GM21381 (cell line): ENCODE data around the gene PEAR1.

ENCODE experiments used
- ATAC-seq: cut with Tn5 transposase; IDR thresholded peaks from one replicate; pipeline ENCODE4 v1.9.1; 2021; ENCODE audit warnings: mild to moderate bottlenecking, moderate library complexity; ENCODE audit not compliant: unreplicated experiment

PEAR1 gene

GRCh38 chr1:156935505-156936128 is 42.1 kb downstream of the PEAR1 start:
- ATAC-seq, result no peak

- no peak for ATAC-seq
Measured at GRCh38 chr1:156936191-156936590, 42.7 kb downstream of the PEAR1 start.

GRCh38 chr1:156936721-156937220 is 43.3 kb downstream of the PEAR1 start:
- no peak for ATAC-seq

- no peak for ATAC-seq
Measured at GRCh38 chr1:156937883-156938282, 44.4 kb downstream of the PEAR1 start.

GRCh38 chr1:156938813-156939212 is 45.3 kb downstream of the PEAR1 start:
- ATAC-seq, result no peak

GRCh38 chr1:156939786-156940334 is 46.3 kb downstream of the PEAR1 start:
- no peak for ATAC-seq

GRCh38 chr1:156941675-156942074 is 48.2 kb downstream of the PEAR1 start:
- no peak for ATAC-seq

- ATAC-seq, result no peak
Measured at GRCh38 chr1:156942176-156942575, 48.7 kb downstream of the PEAR1 start.

- ATAC-seq, result no peak
Measured at GRCh38 chr1:156942576-156942975, 49.1 kb downstream of the PEAR1 start.

- no peak for ATAC-seq
Measured at GRCh38 chr1:156943756-156944155, 50.2 kb downstream of the PEAR1 start.

- ATAC-seq, result no peak
Measured at GRCh38 chr1:156944268-156944667, 50.8 kb downstream of the PEAR1 start.

GRCh38 chr1:156944848-156945247 is 51.3 kb downstream of the PEAR1 start:
- ATAC-seq, result no peak

- ATAC-seq, result no peak
Measured at GRCh38 chr1:156945881-156946661, 52.6 kb downstream of the PEAR1 start.

- ATAC-seq, result no peak
Measured at GRCh38 chr1:156947127-156947526, 53.6 kb downstream of the PEAR1 start.

GRCh38 chr1:156947818-156948525 is 54.5 kb downstream of the PEAR1 start:
- no peak for ATAC-seq

- no peak for ATAC-seq
Measured at GRCh38 chr1:156948708-156949107, 55.2 kb downstream of the PEAR1 start.

GRCh38 chr1:156949127-156949526 is 55.6 kb downstream of the PEAR1 start:
- ATAC-seq, result no peak

GRCh38 chr1:156951371-156951770 is 57.9 kb downstream of the PEAR1 start:
- ATAC-seq, result no peak

- ATAC-seq, result no peak
Measured at GRCh38 chr1:156953571-156953970, 60.1 kb downstream of the PEAR1 start.

GRCh38 chr1:156956333-156956732 is 62.8 kb downstream of the PEAR1 start:
- ATAC-seq, result no peak

GRCh38 chr1:156957634-156958033 is 64.1 kb downstream of the PEAR1 start:
- ATAC-seq, result no peak
